HG03135 (cell line): ENCODE data around the gene GPR78.

ENCODE experiments used
- ATAC-seq: cut with Tn5 transposase; IDR thresholded peaks from one replicate; pipeline ENCODE4 v1.9.1; 2021; ENCODE audit warnings: mild to moderate bottlenecking, moderate library complexity; ENCODE audit not compliant: unreplicated experiment

Gene GPR78

GRCh38 chr4:8580321-8581093 is at the start of gene GPR78:
Gene GPR78 (plus strand): TSS chr4:8580392. CDS start chr4:8580983, 591 bp downstream.
- ATAC-seq = no peak

GRCh38 chr4:8532245-8532781 is 47.9 kb upstream of the GPR78 start:
- no peak for ATAC-seq

- ATAC-seq = no peak
These were observed 46.8 kb upstream of the GPR78 start for GRCh38 chr4:8533274-8533865.

- peak; percentile 77 for ATAC-seq
These were observed 46.1 kb upstream of the GPR78 start for GRCh38 chr4:8534129-8534528.

GRCh38 chr4:8534611-8535010 is 45.6 kb upstream of the GPR78 start:
- ATAC-seq = no peak

- no peak for ATAC-seq
These were observed 43.7 kb upstream of the GPR78 start for GRCh38 chr4:8536467-8536866.

GRCh38 chr4:8537041-8537461 is 43.1 kb upstream of the GPR78 start:
- ATAC-seq = no peak

- no peak for ATAC-seq
These were observed 42.0 kb upstream of the GPR78 start for GRCh38 chr4:8538076-8538702.

- no peak for ATAC-seq
These were observed 41.3 kb upstream of the GPR78 start for GRCh38 chr4:8538703-8539567.

- no peak for ATAC-seq
These were observed 40.5 kb upstream of the GPR78 start for GRCh38 chr4:8539661-8540060.

- no peak for ATAC-seq
These were observed 40.1 kb upstream of the GPR78 start for GRCh38 chr4:8540072-8540471.

- no peak for ATAC-seq
These were observed 39.6 kb upstream of the GPR78 start for GRCh38 chr4:8540586-8540985.

GRCh38 chr4:8540991-8541390 is 39.2 kb upstream of the GPR78 start:
- no peak for ATAC-seq

- ATAC-seq = no peak
These were observed 38.0 kb upstream of the GPR78 start for GRCh38 chr4:8541981-8542715.

- no peak for ATAC-seq
These were observed 37.2 kb upstream of the GPR78 start for GRCh38 chr4:8542776-8543525.

GRCh38 chr4:8543623-8544022 is 36.6 kb upstream of the GPR78 start:
- no peak for ATAC-seq

- no peak for ATAC-seq
These were observed 35.9 kb upstream of the GPR78 start for GRCh38 chr4:8544282-8544681.

GRCh38 chr4:8544741-8545438 is 35.3 kb upstream of the GPR78 start:
- no peak for ATAC-seq

GRCh38 chr4:8545439-8545765 is 34.8 kb upstream of the GPR78 start:
- ATAC-seq = no peak
